AG09309 (cell line): Measurements from ENCODE around the gene KCNK4.

Source experiments
- DNase-seq: peaks from one replicate; pipeline ENCODE4 v3.0.0-alpha.2; 2010; ENCODE audit warnings: low read depth
- H3K4me3 ChIP-seq: 2 replicates; pipeline ENCODE4 v1.5.1; 2011; ENCODE audit warnings: mild to moderate bottlenecking, low read depth, low read length, moderate library complexity; ENCODE audit not compliant: control insufficient read depth
- CTCF ChIP-seq: IDR thresholded peaks from 2 replicates; pipeline ENCODE4 v1.5.1; 2011; ENCODE audit warnings: mild to moderate bottlenecking, low read depth, low read length, inconsistent platforms; ENCODE audit not compliant: insufficient read depth, control insufficient read depth; ENCODE audit errors: missing control alignments

Gene KCNK4

GRCh38 chr11:64291262-64291751 lies at the start of gene KCNK4:
Gene KCNK4, plus strand, starts transcription at chr11:64291302. Its CDS starts 1,717 bp downstream, at chr11:64293019.
- TF ChIP-seq CTCF: no peak
- no peak within 1 kb of the TSS for H3K4me3 ChIP-seq
- DNase-seq: no peak

GRCh38 chr11:64241491-64242374 lies 49.4 kb upstream of the KCNK4 start:
- no peak for DNase-seq
- no peak for TF ChIP-seq CTCF
- H3K4me3 ChIP-seq: peak overlapping the region; percentile 84

GRCh38 chr11:64243236-64243854 lies 47.8 kb upstream of the KCNK4 start:
- TF ChIP-seq CTCF: no peak
- H3K4me3 ChIP-seq: peak overlapping the region; percentile 2; the same call in 1 of the 2 replicates
- no peak for DNase-seq

GRCh38 chr11:64244107-64244506 lies 47.0 kb upstream of the KCNK4 start:
- no peak overlapping the region for H3K4me3 ChIP-seq
- no peak for DNase-seq
- no peak for TF ChIP-seq CTCF

- no peak for TF ChIP-seq CTCF
- no peak for DNase-seq
- peak overlapping the region; percentile 95 for H3K4me3 ChIP-seq
Measured at GRCh38 chr11:64244966-64245365, 46.1 kb upstream of the KCNK4 start.

GRCh38 chr11:64245401-64245796 lies 45.7 kb upstream of the KCNK4 start:
- TF ChIP-seq CTCF: no peak
- DNase-seq: no peak
- H3K4me3 ChIP-seq: peak overlapping the region; percentile 95
